HT-29 (cell line): Measurements from ENCODE around the gene CELSR1. TPM values are rescaled to one million over a fixed set of nuclear protein-coding genes. Genes with fewer than 3 reads are reported as not detected.
A peak's percentile ranks its signal among the peaks of the same experiment; 100 is the strongest.

Experiments used
- DNase-seq: peaks from one replicate; pipeline ENCODE4 v3.0.0-alpha.2; 2015; ENCODE audit warnings: low spot score
- total RNA-seq: library from RNA; depleted of rRNA; stranded (reverse); fragments of >200 nt; shearing (Covaris generic); gene quantifications from 2 replicates; pipeline ENCODE4 v1.2.3, GENCODE V29; 2014

CELSR1 gene
- total RNA-seq, 1 experiment from 2014 or later: 6.8 TPM

DNA sequence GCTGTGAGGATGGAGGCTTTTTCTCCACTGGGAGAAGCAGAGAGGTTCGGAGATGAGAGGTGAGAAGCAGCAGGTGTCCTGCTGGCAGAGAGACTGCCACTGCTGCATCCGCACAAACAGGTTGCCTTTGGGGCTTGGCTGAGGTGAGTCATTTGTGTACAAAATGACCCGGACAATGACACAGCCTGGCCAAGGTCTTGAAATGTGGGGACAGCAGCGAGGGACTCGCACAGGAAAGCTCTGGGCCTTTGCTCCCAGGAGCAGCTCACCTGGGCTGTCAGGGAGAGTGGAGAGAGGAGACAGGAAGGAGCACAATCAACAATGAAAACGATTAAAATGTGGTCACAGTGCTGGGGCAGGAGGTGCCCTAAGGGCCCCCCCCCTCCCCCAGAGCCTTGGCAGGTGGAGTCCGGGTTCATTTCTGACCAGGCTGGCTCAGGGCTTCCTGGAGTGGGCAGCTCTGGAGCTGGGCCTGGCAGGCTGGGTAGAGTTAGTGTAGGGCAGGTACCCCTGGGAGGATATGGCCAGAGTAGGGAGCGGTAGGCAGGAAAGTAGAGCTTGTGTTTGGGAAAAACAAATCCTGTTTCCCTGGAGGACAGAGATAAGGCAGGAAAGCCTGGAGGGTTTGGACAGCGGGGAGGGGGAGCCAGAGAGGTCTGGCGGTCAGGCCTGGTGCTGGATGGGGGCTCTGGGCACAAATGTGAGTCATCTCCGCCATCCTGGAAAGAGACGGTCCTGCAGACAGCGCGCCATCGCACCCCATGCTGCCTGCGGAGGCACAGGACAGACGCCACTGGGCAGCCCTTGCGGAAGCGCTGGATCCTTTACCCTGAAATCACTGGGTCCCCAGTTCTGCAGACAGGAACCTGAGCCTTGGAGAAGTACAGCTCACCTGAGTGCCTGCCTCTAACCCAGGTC is 37.8 kb upstream of the CELSR1 start:
- peak; percentile 73 for DNase-seq

DNA sequence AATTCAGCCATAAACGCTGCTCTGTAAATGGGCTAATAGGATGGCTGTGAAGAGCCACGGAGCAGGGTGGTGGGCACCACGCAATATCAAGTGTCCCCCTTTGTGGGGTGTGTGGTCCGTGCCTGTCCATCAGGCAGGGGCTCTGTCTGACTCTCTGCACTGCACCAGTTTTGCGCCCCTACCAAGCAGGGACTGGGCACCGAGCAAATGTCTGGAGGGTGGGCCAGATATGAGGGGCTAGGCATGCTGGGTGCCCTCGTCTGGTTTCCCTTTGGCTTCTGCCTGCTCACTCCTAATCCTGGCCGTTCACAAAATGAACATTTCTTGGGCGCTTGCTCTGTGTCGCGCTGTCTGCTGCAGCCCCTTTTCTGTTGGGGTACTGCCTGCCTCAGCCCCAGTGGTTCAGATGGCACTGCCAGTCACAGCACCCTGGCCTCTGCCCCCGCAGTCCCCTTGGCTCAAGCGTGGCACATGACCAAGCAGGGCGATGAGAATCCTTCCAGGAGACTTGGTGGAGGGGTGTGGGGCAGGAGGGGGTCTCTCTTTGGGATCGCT is 37.1 kb upstream of the CELSR1 start:
- DNase-seq: no peak

DNA sequence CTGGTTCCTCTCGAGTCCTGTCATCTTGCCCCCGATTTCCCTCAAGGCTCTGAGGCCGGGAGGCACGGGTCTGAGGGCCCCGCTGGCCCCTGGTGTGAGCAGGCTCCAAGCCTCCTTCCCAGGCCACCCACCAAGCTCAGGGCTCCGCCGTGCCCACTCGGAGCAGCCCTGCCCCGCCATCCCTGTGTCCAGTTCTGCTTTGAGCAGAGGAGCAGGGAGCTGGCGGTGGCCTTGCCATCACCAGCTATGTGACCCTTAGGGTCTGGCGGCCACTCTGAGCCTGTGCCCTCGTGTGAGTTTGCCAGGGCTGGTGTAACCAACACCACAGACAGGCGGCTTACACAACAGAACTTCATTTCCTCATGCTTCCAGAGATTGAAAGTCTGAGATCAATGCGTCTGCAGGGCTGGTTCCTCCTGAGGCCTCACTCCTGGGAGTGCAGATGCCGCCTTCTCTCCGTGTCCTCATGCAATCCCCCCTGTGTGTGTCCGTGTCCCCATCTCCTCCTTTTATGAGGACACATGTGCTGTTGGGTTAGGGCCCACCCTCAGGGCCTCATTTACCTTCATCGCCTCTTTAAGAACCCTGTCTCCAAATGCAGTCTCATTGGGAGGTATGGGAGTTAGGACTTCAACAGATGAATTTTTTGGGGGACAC is 36.5 kb upstream of the CELSR1 start:
- DNase-seq: no peak

DNA sequence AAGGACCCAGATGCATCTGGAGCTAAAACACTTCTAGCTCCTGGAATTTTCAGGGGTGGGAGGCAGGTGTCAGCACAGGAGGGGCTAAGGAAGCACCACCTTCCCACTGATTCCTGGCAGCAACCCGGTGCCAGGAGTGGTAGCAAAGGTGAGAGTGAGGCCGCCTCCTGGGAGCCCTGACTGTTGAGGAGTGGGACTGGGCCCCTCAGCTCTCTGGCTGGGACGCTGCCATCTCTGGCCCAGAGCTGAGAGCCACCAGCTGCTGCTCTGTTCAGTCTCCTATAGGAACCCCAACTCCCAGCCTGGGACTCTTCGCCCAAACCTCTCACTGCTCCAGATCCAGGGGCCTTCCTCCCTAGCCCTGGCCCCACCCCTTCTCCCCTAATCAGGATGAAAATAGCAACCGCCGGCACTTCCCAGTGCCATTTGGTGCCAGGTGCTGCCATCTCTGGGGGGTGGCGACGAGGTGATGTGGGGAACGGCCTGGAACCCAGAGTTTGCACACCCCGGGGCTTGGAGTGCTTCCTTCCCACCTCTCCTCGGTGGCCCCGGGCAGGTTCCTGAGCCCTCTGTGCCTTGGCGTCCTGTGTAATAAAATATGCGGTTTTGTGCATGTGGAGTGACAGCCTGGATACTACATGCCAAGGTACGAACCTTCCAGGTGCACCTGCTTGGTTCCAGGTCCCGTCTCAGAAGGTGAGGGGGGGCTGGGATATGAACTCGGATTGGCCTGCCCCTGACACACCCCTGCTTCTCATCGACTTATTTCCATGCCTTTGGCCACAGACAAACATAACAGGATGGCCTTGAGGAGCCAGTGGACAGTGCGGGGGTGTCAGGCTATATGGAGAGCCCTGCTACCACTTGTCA is 35.7 kb upstream of the CELSR1 start:
- no peak for DNase-seq

DNA sequence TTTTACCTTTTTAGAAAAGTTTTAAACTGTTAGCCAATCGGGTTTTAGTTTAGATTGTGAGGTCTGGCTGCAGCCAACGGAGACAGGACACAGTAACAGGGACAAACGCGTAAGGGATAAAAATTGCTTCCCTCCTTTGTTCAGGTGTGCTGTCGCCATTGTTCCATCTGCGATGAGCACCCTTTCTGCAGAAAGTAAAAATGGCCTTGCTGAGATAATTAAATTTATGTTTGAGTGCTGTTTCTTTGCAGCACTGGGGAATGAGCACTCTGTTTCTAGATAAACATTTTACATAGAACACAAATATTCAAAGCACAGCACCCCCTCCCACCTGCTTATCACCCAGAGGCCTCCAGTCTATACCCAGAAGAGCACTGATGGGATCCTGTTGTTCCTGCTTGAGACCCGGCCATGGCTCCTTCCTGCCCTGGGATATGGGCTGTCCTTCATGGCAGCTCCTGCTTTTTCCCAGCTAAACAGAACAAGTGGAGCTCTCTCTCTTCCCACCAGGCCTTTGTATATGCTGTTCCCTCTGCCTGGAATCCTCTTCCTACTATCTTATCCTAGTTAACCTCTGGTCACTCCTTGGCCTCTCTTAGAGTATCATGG is 34.3 kb upstream of the CELSR1 start:
- DNase-seq: no peak

DNA sequence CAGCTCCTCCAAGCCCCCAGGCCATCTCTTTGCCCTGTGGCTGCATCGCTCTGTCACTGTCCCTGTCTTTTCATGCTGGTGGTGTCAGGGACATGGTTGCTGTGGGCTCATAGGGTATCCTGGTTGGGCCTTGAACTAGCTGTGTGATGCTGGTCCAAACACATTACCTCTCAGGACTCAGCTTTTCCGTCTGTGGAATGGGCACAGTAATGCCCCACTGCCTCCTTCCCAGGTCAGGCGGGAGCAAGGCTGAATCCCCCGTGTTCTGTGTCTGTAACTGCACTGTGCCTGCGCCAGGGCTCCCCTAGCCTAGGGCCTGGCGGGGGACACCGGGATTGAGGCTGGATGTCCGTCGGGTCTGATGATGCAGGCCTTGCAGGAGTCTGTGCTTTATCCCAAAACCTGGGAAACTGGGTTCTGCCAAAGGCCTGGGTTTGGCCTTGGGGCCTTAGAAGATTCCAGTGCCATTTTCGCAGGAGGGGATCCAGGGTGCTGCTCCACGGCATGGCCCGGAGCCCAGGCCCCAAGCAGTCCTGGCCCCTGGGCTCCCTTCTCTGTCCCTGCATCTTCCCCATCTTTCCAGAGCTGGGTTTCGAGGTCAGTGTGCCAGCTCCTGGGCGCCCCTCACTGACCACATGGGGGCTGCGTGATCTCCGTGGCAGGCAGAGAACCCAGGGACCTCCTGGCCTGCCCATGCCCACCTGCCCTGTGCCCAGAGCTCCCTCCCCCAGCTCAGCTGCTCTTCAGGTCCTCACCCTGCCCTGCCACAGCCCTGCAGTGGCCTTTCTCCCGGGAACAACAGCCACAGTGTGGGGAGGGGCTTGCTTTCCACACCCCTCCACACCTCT is 32.7 kb upstream of the CELSR1 start:
- DNase-seq: no peak

DNA sequence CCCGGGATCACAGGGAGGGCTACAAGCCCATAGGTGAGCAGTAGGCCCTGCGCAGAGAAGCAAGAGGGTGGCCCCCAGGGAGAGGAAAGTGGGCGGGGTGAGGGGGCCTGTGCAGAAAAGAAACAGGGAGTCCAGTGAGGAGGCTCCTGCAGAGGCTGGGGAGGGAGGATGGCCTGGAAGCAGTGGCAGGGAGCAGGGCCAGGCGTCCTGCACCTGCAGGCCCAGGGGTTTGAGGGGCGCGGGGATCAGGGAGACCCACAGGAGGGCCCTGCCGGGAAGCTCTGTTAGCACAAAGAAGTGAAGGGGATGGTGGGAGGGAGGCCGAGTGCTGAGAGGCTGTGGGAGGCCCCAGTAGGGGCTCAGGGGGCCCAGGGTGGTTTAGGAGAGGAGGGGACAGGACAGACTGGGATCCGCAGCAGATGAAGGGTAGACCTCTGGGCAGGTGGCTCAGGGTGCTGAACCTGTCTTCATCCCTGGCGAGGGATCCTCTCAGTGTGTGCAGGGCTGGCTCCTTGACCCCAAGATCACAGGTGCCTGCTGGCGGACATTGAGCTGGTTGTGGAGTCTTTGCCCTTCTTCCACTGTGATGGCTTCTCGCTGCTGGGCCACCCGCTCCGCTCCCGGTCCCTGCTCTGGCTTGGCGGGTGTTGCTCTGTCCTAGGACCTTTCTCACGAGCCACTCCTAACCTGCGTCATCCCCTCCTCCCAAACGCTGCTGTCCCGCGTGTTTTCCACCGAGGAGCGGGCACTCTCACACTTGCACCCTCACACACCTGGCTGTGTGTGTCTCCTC is 31.8 kb upstream of the CELSR1 start:
- DNase-seq: no peak

DNA sequence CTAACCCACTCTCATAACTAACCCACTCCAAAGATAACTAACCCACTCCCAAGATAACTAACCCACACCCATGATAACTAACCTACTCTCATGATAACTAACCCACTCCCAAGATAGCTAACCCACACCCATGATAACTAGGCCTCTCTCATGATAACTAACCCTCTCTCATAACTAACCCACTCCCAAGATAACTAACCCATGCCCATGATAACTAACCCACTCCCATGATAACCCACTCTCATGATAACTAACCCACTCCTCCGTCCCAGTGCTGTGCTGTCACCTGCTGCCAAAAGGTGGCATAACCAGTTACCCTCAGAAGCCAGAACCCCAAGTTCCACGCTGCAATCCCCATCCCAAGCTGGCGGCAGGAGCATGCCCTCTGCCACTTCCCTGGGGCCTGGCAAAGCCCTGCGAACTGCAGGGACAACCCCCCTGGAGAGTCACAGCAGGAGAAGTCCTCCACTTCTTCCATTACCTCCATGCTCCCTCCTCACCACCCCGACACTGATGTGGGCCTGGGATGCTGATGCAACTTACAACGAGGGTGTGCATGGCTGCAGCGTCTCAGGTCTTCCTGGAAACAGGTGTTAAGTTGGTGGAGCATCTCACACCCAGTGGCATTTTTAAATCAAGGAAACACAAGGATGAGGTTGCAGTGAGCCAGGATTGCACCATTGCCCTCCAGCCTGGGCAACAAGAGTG is 30.8 kb upstream of the CELSR1 start:
- no peak for DNase-seq

DNA sequence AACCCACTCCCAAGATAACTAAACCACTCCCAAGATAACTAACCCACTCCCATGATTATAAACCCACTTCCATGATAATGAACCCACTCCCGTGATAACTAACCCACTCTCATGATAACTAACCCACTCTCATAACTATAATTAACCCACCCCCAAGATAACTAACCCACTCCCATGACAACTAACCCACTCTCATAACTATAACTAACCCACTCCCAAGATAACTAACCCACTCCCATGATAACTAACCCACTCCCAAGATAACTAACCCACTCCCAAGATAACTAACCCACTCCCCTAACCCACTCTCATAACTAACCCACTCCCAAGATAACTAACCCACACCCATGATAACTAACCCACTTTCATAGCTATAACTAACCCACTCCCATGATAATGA is 30.1 kb upstream of the CELSR1 start:
- no peak for DNase-seq

DNA sequence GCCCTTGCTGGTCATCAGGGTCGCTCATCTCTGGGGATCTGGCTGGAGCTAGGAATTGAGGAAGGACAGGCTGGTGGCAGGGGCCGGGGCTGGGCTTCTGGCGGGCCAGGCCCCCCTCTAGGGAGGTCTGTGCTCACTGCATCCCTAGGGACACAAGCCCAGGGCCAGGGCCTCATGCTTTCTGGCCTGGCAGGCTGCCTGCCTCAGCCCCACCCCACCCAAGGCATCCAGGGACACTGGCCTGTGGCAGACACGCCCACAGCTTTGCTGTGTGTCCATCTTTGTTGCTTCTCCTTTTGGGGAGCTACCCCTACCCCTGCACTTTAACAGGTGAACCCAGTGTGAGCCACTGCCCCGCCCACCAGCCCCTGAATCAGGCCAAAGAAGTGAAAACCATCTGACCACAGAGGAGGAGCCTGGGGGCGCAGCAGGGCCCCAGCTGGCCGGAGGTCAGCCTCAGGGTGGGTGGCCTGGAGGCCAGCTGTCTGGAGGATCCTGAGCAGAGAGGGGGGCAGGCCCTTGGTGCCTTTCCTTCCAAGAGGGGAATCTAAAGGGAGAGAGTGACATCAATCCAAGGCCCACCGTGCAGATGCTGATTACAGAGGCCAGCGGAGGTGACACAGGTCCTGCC is 26.8 kb upstream of the CELSR1 start:
- peak; percentile 20 for DNase-seq

DNA sequence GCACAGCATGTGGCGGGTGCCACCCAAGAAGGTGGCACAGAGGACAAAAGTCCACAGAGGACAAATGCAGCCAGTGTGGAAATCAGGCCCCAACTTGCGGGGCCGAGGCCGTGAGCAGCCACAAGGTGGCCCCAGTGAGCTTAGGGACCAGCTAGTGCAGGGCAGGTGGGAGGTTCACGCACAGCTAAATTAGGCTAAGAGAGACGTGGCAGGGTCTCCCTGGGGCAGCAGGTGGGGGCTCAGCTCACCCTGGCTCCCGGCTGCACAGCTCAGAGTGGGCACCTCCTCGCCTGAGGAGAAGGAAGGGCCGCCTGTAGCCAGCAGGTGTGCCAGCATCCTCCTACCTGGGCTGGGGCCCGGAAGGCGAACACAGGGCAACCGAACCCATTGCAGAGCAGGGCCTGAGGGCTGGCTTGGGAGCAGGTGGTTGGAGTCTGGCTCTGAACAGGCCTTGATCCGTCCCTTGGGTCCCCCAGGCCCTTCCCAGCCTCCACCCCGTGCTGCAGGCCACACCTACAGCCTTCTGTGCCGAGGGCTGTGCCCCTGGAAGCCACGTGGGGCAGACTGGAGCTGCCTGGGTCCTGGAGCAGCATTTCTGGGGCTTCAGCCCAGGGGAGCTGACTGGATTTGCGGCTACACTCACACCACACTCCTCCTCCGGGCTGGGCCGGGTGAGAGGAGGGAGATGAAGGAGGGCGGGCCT is 26.1 kb upstream of the CELSR1 start:
- peak; percentile 77 for DNase-seq

DNA sequence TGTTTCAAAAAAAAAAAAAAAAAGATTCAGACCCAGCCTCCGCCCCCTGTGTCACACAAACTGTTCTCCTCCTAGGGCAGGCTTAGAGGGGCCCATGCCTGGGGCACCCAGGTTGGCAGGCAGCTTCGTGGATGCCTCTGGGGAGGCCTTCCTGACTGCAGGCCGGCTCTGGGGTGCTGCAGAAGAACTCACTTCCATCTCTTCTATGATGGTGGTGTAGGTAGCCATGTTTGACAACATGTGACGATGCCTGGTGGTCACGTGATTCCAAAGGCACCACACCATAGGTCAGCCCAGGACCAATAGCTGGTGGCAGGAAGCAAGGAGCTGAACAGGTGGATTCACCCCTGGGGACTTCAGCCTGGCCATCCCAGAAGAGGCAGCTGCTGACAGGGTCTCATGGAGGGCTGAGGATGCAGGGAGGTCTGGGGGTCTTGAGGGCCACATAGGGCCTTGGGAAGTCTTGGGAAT is 24.1 kb upstream of the CELSR1 start:
- DNase-seq: no peak

DNA sequence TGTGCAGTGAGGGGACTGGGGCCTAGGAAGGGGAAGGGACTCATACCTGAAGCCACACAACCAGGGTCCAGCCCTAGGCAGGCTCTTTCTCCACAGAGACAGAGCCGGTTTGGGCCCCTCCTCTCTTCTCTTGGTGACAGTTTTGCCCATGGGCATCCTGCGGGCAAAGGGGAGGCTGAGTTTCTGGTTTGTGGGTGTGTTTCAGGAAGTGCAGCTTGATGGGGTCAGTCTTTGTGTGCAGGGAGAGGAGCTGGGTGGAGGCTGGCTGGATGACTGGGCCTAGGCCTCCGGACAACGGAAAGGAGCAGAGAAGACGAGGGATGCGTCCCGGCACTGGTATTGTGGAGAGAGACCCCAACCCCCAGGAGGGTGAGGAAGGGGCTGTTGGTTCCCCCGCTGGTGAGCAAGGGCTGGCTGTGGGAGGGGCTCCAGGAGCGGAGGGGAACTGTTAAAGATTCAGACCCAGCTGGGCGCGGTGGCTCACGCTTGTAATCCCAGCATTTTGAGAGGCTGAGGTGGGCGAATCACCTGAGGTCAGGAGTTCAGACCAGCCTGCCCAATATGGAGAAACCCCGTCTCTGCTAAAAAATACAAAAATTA is 23.4 kb upstream of the CELSR1 start:
- DNase-seq: no peak

DNA sequence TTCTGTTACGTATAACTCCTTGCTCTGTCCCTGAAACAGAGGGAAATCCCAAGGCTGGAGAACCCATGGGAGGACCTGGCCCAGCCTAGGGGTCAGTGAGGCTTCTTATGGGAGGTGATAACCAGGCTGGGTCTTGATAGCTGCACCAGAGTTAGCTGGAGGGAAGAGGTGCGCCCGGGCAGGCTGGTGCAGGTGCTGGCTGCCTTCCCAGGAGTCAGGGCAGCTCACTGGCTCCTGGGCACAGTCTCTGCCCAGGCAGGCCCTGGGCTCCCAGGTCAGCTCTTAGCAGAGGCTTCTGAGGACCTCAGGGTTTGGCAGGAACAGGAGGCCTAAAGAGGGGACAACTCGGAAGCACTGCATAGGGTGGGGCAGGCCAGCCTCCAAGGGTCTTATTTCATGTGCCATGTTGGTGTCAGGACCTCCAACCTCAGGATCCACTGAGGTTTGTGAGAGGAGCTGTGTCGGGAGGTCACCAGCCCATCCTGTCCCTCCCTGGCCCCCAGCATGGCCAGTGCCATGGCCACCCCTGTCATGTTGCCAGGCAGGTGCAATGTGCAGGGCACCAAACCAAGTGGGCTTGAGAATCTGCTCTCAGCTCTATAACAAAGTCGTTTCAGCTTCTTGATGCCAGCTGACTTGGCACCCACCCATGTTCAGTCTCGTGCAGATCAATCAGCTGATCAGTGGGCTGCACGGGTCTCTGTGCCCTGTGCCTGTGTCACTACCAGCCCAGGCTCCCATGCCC is 20.5 kb upstream of the CELSR1 start:
- no peak for DNase-seq

DNA sequence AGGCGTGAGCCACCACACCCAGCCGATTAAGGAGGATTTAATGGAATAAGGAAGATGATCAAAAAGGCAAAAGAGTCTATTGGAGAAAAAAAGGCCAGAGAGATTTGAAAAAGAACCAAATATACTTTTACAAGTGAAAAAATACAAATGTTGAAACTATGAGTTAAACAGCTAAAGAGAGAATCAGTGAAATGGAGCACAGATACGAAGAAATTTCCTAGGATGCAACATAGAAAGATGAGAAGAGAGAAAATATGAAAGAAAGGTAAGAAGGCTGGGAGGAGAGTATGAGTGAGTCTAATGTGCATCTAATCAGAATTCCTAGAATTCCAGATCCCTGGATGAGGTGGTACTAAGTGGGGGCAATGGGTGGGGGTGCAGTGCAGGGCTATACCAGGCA is 19.4 kb upstream of the CELSR1 start:
- no peak for DNase-seq

DNA sequence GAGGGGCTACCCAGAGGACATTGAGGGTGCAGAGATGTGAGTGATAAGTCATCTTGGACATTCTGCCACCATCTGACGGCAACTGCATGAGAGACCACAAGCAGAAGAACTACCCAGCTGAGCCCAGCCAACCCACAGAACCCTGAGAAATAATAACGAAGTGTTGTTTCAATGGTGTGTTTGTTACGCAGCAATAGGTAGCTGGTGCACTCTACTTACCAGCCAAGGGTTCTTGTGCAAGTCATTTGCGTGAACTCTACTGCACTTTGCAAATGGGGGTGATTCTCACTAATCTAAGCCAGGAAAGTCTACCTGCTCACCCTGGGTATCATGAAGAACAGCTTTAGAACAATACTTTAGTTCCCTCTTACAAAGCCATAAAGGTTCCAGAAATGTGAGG is 15.8 kb upstream of the CELSR1 start:
- DNase-seq: no peak

DNA sequence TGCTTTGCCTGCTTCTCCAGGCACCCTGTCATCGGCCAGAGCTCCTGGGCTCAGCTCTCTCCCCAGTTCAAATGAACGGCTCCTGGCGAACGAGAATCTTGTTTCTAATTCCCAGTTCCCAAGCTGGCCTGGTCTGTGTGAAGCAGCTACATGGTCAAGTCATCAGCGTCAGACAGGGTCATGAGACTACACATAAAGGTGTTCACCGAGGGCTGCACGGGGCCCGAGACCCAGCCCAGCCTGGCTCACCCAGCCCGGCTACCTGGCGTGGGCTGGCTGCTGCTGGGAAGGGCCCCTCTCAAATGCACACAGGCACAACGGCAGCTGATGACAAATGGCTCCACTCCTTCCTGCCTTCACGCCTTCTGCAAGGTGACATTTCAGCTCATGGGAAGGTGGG is 14.6 kb upstream of the CELSR1 start:
- DNase-seq: no peak
